ENCODE data around the gene MSRB3. TPM values are rescaled to one million over a fixed set of nuclear protein-coding genes. Genes with fewer than 3 reads are reported as not detected.

Gene MSRB3
- total RNA-seq, 1 experiment from 2014 or later: 5.9 TPM

GRCh38 chr12:65334521-65334920, 56.0 kb downstream of the MSRB3 start:
- no peak for TF ChIP-seq EZH2 (IDR thresholded peaks at IDR 0.05; ENCODE audit: low read length, unreplicated experiment)
- no peak for TF ChIP-seq EZH2phosphoT487 (IDR thresholded peaks at IDR 0.05; ENCODE audit: borderline replicate concordance, low read length)
- Histone ChIP-seq H4K20me1 (ENCODE audit: low read length) (no peaks in the 10 kb centered on the region), H2AFZ (ENCODE audit: low read length) (no peak overlapping the region), H3K9me3 (ENCODE audit: low read length) (no peaks in the 10 kb centered on the region), H3K27ac (ENCODE audit: low read length) (no peak overlapping the region), H3K4me2 (ENCODE audit: low read length) (no peak overlapping the region), H3K4me3 (ENCODE audit: low read length) (no peak overlapping the region), H3F3A (ENCODE audit: low read length, unreplicated experiment) (no peaks in the 10 kb centered on the region), H3K4me1 (ENCODE audit: insufficient read depth, low read length) (peaks cover 9% of the 10 kb centered on the region), H3K36me3 (ENCODE audit: low read depth, low read length) (no peaks in the 10 kb centered on the region), H3K9me2 (replicated peaks; ENCODE audit: low read length) (no peaks in the 10 kb centered on the region), H3K9ac (ENCODE audit: low read length) (no peak overlapping the region), H3K27me3 (ENCODE audit: low read length) (no peaks in the 10 kb centered on the region), H3K79me2 (ENCODE audit: low read length) (no peaks in the 10 kb centered on the region)
- no peak for DNase-seq
- no TSS peak for BruUV-seq (replicated peaks)
- ChIA-PET POLR2A (ENCODE audit: unreplicated experiment) (no interaction called here), CTCF (no interaction called here)
- intact Hi-C loops (cut with micrococcal nuclease): no loop called here
- no peak for ATAC-seq

- no peak overlapping the region for H3K4me2 ChIP-seq (ENCODE audit: low read length)
- no peak overlapping the region for H3K9ac ChIP-seq (ENCODE audit: low read length)
- no peaks in the 10 kb centered on the region for H3K79me2 ChIP-seq (ENCODE audit: low read length)
- no peaks in the 10 kb centered on the region for H3K9me3 ChIP-seq (ENCODE audit: low read length)
- no peak overlapping the region for H3K27ac ChIP-seq (ENCODE audit: low read length)
- CTCF ChIA-PET: no interaction called here
- ATAC-seq (peak; percentile 93), DNase-seq (peak; percentile 60)
- no peak overlapping the region for H2AFZ ChIP-seq (ENCODE audit: low read length)
- no peaks in the 10 kb centered on the region for H3K27me3 ChIP-seq (ENCODE audit: low read length)
- no peaks in the 10 kb centered on the region for H3F3A ChIP-seq (ENCODE audit: low read length, unreplicated experiment)
- no peak for TF ChIP-seq CTCF (conservative IDR thresholded peaks at IDR 0.05; ENCODE audit: low read depth, low read length)
- no peak for TF ChIP-seq EZH2phosphoT487 (IDR thresholded peaks at IDR 0.05; ENCODE audit: borderline replicate concordance, low read length)
- TF ChIP-seq EZH2 (IDR thresholded peaks at IDR 0.05; ENCODE audit: low read length, unreplicated experiment): no peak
- no peak overlapping the region for H3K4me3 ChIP-seq (ENCODE audit: low read length)
- H3K4me1 ChIP-seq (ENCODE audit: insufficient read depth, low read length): peaks cover 9% of the 10 kb centered on the region
- BruUV-seq (replicated peaks): no TSS peak
- POLR2A ChIA-PET (ENCODE audit: unreplicated experiment): no interaction called here
- H4K20me1 ChIP-seq (ENCODE audit: low read length): no peaks in the 10 kb centered on the region
- H3K9me2 ChIP-seq (replicated peaks; ENCODE audit: low read length): no peaks in the 10 kb centered on the region
- H3K36me3 ChIP-seq (ENCODE audit: low read depth, low read length): no peaks in the 10 kb centered on the region
- intact Hi-C loops (cut with micrococcal nuclease): no loop called here
Observed at GRCh38 chr12:65335021-65335714, 56.7 kb downstream of the MSRB3 start.

- Histone ChIP-seq H3K9me2 (replicated peaks; ENCODE audit: low read length) (no peaks in the 10 kb centered on the region), H3K27me3 (ENCODE audit: low read length) (no peaks in the 10 kb centered on the region), H3F3A (ENCODE audit: low read length, unreplicated experiment) (no peaks in the 10 kb centered on the region), H3K4me2 (ENCODE audit: low read length) (no peak overlapping the region), H3K36me3 (ENCODE audit: low read depth, low read length) (no peaks in the 10 kb centered on the region), H3K27ac (ENCODE audit: low read length) (no peak overlapping the region), H3K9me3 (ENCODE audit: low read length) (no peaks in the 10 kb centered on the region), H3K9ac (ENCODE audit: low read length) (no peak overlapping the region), H3K79me2 (ENCODE audit: low read length) (no peaks in the 10 kb centered on the region), H3K4me1 (ENCODE audit: insufficient read depth, low read length) (peaks cover 9% of the 10 kb centered on the region), H4K20me1 (ENCODE audit: low read length) (no peaks in the 10 kb centered on the region), H2AFZ (ENCODE audit: low read length) (no peak overlapping the region), H3K4me3 (ENCODE audit: low read length) (no peak overlapping the region)
- DNase-seq (no peak), ATAC-seq (no peak)
- POLR2A ChIA-PET (ENCODE audit: unreplicated experiment): no interaction called here
- TF ChIP-seq CTCF (conservative IDR thresholded peaks at IDR 0.05; ENCODE audit: low read depth, low read length) (no peak), EZH2phosphoT487 (IDR thresholded peaks at IDR 0.05; ENCODE audit: borderline replicate concordance, low read length) (no peak), EZH2 (IDR thresholded peaks at IDR 0.05; ENCODE audit: low read length, unreplicated experiment) (no peak)
- no TSS peak for BruUV-seq (replicated peaks)
- intact Hi-C loops (cut with micrococcal nuclease): no loop called here
- CTCF ChIA-PET: no interaction called here
Observed at GRCh38 chr12:65335981-65336380, 57.5 kb downstream of the MSRB3 start.

All from PC-3 (cell line).